Measurements from ENCODE around the gene FCER1A. TPM values are rescaled to one million over a fixed set of nuclear protein-coding genes. Genes with fewer than 3 reads are reported as not detected.

FCER1A gene
- total and polyA plus RNA-seq, 5 donors from 2014 or later: 1.5 TPM; not detected in 4

DNA sequence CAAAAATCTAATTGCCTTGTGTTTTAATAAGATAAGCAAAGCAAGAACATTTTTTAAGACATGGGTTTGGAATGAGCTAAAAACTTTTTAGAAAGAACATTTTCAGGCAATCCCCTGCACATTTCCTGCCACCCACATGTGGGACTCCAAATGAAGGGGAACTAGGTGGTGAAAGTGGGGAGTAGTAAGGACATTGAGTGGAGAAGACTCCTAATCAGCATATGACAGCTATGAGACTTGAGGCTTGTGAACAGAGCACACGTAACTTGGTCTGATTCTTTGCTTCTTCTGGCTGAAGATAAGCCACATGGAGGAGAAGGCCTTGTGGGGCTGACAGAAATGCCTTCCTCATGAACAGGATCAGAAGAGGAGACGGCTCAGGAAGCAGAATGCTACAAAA, 50.3 kb downstream of the FCER1A start:
- no peak overlapping the region for H3K27ac Mint-ChIP-seq
- no peak for DNase-seq
- no peak overlapping the region for H3K4me3 ChIP-seq (ENCODE audit: low read depth, low read length)
- H3K9me3 ChIP-seq (ENCODE audit: control insufficient read depth in 2 of 2, low read length in 2 of 2): no peaks in the 10 kb centered on the region
- H3K27me3 ChIP-seq (ENCODE audit: control insufficient read depth, insufficient read depth, low read length): no peaks in the 10 kb centered on the region
- H3K4me1 ChIP-seq (ENCODE audit: control insufficient read depth, insufficient read depth, low read length, poor library complexity, severe bottlenecking): no peaks in the 10 kb centered on the region
- H3K36me3 ChIP-seq (ENCODE audit: control insufficient read depth, insufficient read depth, low read length): no peaks in the 10 kb centered on the region
- H3K4me1 Mint-ChIP-seq: no peaks in the 10 kb centered on the region
- H3K9me3 Mint-ChIP-seq: peaks cover 0 to 13% (median 1%) of the 10 kb centered on the region in 7 donors
- no peaks in the 10 kb centered on the region for H3K27me3 Mint-ChIP-seq
- H3K4me3 Mint-ChIP-seq: no peak overlapping the region
- H3K27ac ChIP-seq (ENCODE audit: insufficient read depth, low read length, poor library complexity, severe bottlenecking): no peak overlapping the region
- H3K36me3 Mint-ChIP-seq: no peaks in the 10 kb centered on the region
- no peak for ATAC-seq (ENCODE audit: low read depth in 2 of 2)

Other genes starting within 250 kb of the FCER1A start
- 6.2 TPM for gene AIM2, start 225.6 kb upstream of the FCER1A start, total RNA-seq
- 10 to 100 TPM in 2 of 4 donors, 1 to 10 TPM in 2; 6.9 to 13.5 (median 8.8) TPM for gene AIM2, start 225.6 kb upstream of the FCER1A start, polyA plus RNA-seq
- not detected for gene CADM3, start 130.7 kb upstream of the FCER1A start, total RNA-seq
- gene CADM3, start 130.7 kb upstream of the FCER1A start, polyA plus RNA-seq: not detected
- not detected for gene ACKR1, start 97.5 kb upstream of the FCER1A start, total RNA-seq
- not detected for gene ACKR1, start 97.5 kb upstream of the FCER1A start, polyA plus RNA-seq
- not detected for gene OR10J4, start 129.9 kb downstream of the FCER1A start, total RNA-seq
- not detected for gene OR10J4, start 129.9 kb downstream of the FCER1A start, polyA plus RNA-seq
- not detected for gene OR10J1, start 137.4 kb downstream of the FCER1A start, total RNA-seq
- gene OR10J1, start 137.4 kb downstream of the FCER1A start, polyA plus RNA-seq: not detected
- gene OR10J5, start 233.7 kb downstream of the FCER1A start, total RNA-seq: not detected
- not detected for gene OR10J5, start 233.7 kb downstream of the FCER1A start, polyA plus RNA-seq